WERI-Rb-1 (cell line): ENCODE measurements around the gene BEGAIN.

Experiments
- DNase-seq: peaks from one replicate; pipeline ENCODE4 v3.0.0-alpha.2; 2020
- H3K27ac ChIP-seq: fragments of 250-450 bp; sonication (Bioruptor Pico); 2 replicates; pipeline ENCODE4 v1.5.1; 2020; ENCODE audit warnings: mild to moderate bottlenecking, moderate library complexity
- H3K27me3 ChIP-seq: fragments of 250-450 bp; sonication (Bioruptor Pico); 2 replicates; pipeline ENCODE4 v1.5.1; 2021; ENCODE audit warnings: mild to moderate bottlenecking, low read depth, moderate library complexity; ENCODE audit not compliant: insufficient read depth, severe bottlenecking
- H3K36me3 ChIP-seq: fragments of 250-450 bp; sonication (Bioruptor Pico); 2 replicates; pipeline ENCODE4 v1.5.1; 2020; ENCODE audit warnings: mild to moderate bottlenecking, moderate library complexity
- H3K4me3 ChIP-seq: 2 replicates; pipeline ENCODE4 v1.5.1; 2011; ENCODE audit warnings: low read depth, mild to moderate bottlenecking, control low read depth, low read length
- H3K9me3 ChIP-seq: fragments of 250-450 bp; sonication (Bioruptor Pico); 2 replicates; pipeline ENCODE4 v1.5.1; 2021; ENCODE audit warnings: mild to moderate bottlenecking, moderate library complexity; ENCODE audit not compliant: severe bottlenecking
- TF ChIP-seq, protein P1 (sequence below): IDR thresholded peaks from 2 replicates; pipeline ENCODE4 v1.5.1; 2011; ENCODE audit warnings: low read depth, mild to moderate bottlenecking, control low read depth, inconsistent platforms, low read length

The BEGAIN gene

DNA sequence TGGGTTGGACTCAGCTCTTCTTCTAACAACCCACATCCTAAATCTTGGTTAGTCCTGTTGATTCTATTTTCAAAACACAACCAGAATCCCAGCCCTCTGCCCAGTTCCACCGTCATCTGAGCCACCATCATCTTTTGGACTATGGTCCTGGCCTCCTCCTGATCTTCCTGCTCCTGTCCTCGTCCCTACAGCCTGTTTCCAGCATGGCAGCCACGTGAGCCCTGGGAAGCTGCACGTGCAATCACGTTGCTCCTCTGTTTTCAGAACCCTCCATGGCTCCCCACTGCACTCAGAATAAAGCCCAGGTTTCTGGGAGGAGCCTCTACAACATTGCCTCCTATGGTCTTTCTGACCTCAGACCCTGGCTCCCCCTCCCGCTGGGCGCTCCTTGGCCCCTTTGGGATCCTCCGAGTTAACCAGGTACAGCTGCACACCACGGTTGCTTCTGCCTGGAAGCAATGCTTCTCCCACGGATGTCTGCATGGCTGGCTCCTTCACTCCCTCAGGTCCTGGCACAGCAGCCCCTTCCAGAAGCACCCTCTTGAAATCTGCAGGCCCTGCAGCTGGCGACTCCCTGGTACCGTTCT is 44.5 kb downstream of the BEGAIN start:
- TF ChIP-seq, protein P1, sequence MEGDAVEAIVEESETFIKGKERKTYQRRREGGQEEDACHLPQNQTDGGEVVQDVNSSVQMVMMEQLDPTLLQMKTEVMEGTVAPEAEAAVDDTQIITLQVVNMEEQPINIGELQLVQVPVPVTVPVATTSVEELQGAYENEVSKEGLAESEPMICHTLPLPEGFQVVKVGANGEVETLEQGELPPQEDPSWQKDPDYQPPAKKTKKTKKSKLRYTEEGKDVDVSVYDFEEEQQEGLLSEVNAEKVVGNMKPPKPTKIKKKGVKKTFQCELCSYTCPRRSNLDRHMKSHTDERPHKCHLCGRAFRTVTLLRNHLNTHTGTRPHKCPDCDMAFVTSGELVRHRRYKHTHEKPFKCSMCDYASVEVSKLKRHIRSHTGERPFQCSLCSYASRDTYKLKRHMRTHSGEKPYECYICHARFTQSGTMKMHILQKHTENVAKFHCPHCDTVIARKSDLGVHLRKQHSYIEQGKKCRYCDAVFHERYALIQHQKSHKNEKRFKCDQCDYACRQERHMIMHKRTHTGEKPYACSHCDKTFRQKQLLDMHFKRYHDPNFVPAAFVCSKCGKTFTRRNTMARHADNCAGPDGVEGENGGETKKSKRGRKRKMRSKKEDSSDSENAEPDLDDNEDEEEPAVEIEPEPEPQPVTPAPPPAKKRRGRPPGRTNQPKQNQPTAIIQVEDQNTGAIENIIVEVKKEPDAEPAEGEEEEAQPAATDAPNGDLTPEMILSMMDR: no peak
- Histone ChIP-seq H3K4me3 (no peak overlapping the region), H3K9me3 (no peaks in the 10 kb centered on the region), H3K27ac (no peak overlapping the region), H3K27me3 (no peaks in the 10 kb centered on the region), H3K36me3 (no peaks in the 10 kb centered on the region)
- no peak for DNase-seq

DNA sequence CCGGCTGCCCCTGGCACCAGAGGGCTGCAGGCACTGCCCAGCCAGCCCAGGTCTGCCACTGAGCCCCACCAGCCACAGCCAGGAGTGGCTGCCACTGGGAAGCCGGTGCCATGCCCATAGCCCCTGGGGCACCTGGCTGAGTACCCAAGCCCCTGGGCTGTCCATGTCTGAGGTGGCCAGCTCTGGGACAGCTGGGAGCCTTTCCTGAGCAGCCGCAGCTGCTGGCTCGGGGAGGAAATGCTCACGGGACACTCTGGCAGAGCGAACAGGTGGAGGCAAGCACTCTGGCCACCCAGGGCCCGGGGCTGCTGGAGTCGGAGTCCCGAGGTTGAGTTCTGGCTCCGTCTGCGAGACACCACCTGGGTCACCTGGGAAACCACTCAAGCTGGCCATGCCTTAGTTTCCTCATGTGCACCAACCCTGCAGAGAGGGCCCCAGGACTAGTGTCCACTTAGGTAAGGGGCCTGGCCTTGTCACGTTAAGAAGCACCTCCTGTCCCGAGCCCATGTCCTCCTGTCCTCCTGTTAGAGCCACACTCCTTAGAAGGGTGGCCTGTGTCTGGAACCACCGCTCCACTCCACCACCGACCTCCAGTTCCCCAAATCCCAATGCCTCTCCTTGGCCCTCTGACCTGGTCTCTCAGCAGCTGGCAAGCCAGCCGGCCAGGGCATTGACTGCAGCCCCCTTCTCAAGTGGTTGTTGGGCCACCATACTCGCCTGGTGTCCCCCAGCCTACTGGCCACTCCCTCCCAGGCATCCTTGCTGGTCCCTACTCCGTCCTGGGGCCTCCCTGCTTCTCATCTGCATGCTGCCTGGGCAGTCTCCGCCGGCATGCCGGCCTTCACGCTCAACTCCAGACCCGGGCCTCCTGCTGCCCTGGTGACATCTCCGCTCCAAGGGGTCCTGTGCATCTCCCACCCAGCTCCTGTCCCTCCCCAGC is 45.3 kb downstream of the BEGAIN start:
- H3K9me3 ChIP-seq: no peaks in the 10 kb centered on the region
- H3K27ac ChIP-seq: no peak overlapping the region
- TF ChIP-seq, protein P1: no peak
- H3K4me3 ChIP-seq: no peak overlapping the region
- no peak for DNase-seq
- no peaks in the 10 kb centered on the region for H3K36me3 ChIP-seq
- no peaks in the 10 kb centered on the region for H3K27me3 ChIP-seq

DNA sequence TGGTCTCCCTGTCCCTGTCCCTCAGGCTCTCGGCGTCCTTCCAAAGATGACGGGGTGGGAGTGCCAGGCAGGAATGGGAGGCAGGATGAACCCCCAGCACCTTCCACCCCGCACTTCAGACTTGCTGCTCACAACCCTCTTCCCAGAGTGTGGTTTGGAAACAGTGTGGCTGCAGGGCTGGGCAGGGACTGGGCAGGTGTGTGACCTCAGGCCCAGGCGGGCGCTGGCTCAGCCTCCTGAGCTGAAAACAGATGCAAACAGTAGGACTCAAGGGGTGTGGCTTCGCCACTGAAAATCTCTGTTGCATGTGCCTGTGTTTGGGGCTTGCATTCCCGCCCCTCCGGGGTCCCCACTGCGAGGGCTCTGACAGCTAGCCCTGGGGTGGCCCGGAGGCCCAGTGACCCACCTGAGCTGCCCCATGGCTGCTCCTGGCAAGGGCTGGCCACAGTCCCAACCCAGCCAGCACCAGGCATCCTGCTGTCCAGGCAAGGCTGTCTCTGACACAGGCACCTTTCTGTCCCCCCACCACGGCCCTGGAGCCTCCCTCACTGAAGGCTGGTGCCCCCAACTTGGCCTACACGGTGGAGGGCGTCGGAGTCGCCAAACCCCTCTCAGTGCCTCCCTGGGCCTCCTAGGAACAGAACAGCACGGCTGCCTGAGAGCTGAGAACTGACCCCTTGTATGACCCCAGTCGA is 46.1 kb downstream of the BEGAIN start:
- Histone ChIP-seq H3K4me3 (no peak overlapping the region), H3K36me3 (no peaks in the 10 kb centered on the region), H3K27me3 (no peaks in the 10 kb centered on the region), H3K27ac (no peak overlapping the region), H3K9me3 (no peaks in the 10 kb centered on the region)
- no peak for DNase-seq
- TF ChIP-seq, protein P1: no peak

DNA sequence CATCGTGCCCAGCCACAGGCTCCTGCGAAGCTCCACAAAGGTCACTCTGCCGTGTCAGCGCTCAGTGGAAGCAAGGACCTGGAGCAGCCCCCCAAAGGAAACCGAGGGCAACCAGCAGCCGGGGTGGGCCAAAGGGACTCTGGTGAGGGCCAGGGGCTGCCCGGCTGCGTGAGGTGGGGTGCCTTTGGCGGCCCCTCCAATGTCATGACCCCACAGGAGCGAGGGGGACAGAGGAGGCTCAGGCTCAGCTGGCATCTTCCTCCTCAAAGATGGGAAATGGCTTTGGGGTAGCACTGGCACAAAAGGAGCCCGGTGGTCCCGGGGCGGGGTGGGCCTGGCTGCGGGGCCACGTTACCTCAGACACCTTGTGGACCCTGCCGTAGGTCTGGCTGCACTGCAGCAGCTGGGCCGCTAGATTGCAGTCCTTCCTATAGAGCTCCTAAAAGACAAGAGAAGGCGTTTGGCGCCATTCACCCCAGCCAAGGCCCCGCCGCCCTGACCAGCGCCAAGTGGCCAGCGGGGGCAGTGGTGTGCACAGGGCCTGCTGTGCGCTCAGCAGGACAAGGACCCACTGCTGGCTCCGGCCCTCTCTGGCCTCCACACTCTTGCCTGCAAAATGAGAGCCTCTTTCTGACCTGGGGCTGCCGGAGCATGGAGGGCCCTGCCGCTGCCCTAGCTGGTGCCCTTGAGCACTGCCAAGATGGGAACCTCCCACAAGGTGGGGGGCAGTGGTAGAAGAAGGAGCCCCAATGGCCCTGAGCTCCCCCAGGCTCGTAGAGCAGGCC is 46.9 kb downstream of the BEGAIN start:
- Histone ChIP-seq H3K4me3 (no peak overlapping the region), H3K36me3 (no peaks in the 10 kb centered on the region)

DNA sequence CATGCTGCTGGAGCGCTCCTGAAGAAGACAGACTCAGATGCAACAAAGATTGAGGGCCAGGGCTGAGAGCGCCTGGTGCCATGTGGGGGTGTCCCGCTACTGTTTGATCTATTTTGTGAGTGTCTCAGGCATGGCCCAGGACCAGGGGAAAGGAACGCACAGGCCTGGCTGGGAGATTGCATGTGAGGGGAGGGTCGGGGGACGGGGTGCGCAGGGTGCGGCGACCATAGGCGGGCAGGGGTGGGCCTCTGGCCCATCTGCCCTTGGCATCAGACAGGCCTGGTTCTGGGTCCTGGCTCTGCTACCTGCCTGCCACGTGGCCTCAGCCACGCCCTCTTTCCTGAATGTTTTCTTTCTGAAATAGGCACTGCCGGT is 47.5 kb downstream of the BEGAIN start:
- DNase-seq: no peak
- Histone ChIP-seq H3K27ac (no peak overlapping the region), H3K4me3 (no peak overlapping the region), H3K27me3 (no peaks in the 10 kb centered on the region), H3K36me3 (no peaks in the 10 kb centered on the region), H3K9me3 (no peaks in the 10 kb centered on the region)
- TF ChIP-seq, protein P1: no peak

More for the DNA sequence above, 46.9 kb downstream of the BEGAIN start:
- H3K9me3 ChIP-seq: no peaks in the 10 kb centered on the region
- no peaks in the 10 kb centered on the region for H3K27me3 ChIP-seq
- no peak overlapping the region for H3K27ac ChIP-seq
- DNase-seq: peak; percentile 56
- TF ChIP-seq, protein P1: peak; percentile 74
